GM23338 (cell line): Measurements from ENCODE around the gene LATS2.

Source experiments
- EZH2phosphoT487 ChIP-seq: fragments of 200-600 bp; sonication (generic); IDR thresholded peaks from one replicate; pipeline ENCODE4 v1.8.1; 2018; ENCODE audit warnings: antibody characterized with exemption; ENCODE audit not compliant: unreplicated experiment
- ZNF331 ChIP-seq: fragments of 250-450 bp; sonication (Bioruptor Pico); IDR thresholded peaks from 2 replicates; pipeline ENCODE4 v1.5.0; 2020; ENCODE audit warnings: low read depth, mild to moderate bottlenecking, moderate library complexity

DNA sequence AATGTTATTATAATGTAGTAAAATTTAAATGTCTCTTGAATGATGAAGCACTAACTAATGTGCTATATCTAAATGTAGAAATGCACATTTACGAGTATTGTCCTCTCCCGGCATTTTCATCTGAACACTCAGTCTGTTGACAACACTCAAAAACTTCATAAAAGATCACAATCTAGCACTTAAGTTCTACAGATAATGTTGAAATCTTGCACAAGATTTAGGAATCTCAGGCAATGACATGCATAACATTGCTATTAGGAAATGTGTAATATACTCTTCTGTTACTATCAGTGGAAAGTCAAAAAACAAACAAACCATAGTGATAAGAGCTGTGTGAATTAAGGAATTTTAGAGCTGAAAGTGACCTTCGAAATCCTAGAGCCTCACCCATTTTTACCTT lies 121.3 kb downstream of the LATS2 start:
- TF ChIP-seq ZNF331 (no peak), EZH2phosphoT487 (no peak)
